Panc1 (cell line): ENCODE measurements around the gene UBD.

Experiments
- REST ChIP-seq, 2 experiments: IDR thresholded peaks; 2 replicates each; pipeline ENCODE4 v1.6.1; 2011 to 2012; ENCODE audit warnings: low read depth in 2 of 2, control low read depth in 1 of 2, low read length in 1 of 2, mild to moderate bottlenecking in 1 of 2, moderate library complexity in 1 of 2; ENCODE audit not compliant: insufficient read depth in 1 of 2
- TF ChIP-seq, protein P1 (sequence below): fragments of 450-650 bp; IDR thresholded peaks from 2 replicates; pipeline ENCODE4 v1.5.1; 2017; ENCODE audit warnings: mild to moderate bottlenecking

DNA sequence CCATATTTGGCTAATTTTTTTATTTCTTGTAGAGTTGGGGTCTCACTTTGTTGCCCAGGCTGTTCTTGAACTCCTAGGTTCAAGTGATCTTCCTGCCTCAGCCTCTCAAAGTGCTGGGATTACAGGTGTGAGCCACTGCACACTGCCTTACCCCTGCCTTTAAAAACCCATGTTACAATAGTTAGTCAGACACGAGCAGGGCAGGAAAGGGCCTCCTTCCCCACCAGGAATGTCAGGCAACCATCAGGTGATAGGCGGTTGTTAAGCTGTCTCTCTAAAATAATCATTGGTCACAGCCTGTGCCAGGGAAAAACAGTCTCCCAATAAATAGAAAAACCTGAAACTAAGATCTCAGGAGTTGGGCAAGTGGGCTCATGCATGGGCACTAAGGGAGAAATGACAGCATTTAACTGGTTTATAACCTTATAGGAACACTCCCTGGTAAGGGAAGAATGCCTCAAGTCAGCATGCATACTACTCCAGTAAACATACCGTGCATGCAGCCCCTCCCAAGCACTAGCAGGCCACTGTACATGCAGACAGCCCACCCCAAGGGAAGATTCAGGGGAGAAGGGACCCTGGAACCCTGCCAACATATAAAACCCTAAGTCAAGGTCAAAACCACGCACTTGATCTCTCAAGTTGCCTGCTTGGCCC, 33.8 kb upstream of the UBD start:
- no peak for TF ChIP-seq REST (IDR thresholded peaks at IDR 0.05; ENCODE audit: insufficient read depth in 1 of 2, low read depth in 2 of 2, low read length in 1 of 2)
- TF ChIP-seq, protein P1, sequence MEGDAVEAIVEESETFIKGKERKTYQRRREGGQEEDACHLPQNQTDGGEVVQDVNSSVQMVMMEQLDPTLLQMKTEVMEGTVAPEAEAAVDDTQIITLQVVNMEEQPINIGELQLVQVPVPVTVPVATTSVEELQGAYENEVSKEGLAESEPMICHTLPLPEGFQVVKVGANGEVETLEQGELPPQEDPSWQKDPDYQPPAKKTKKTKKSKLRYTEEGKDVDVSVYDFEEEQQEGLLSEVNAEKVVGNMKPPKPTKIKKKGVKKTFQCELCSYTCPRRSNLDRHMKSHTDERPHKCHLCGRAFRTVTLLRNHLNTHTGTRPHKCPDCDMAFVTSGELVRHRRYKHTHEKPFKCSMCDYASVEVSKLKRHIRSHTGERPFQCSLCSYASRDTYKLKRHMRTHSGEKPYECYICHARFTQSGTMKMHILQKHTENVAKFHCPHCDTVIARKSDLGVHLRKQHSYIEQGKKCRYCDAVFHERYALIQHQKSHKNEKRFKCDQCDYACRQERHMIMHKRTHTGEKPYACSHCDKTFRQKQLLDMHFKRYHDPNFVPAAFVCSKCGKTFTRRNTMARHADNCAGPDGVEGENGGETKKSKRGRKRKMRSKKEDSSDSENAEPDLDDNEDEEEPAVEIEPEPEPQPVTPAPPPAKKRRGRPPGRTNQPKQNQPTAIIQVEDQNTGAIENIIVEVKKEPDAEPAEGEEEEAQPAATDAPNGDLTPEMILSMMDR = no peak
